NOMO-1 treated with DMSO at 0.1 percent for 48 hours (cell line): ENCODE results near the gene DOCK7.
"Not testable (repeated sequence)": the region's sequence is repeated elsewhere in the genome, so short reads cannot be mapped to it uniquely, and the experiment has no call there.

Experiments used
- DNase-seq: peaks from one replicate; lab custom pipeline; 2025; ENCODE audit not compliant: unreplicated experiment; lab: John Stamatoyannopoulos, UW

The DOCK7 gene

GRCh38 chr1:62698161-62698560 is 10.0 kb upstream of the DOCK7 start:
- DNase-seq: not testable (repeated sequence)

DNA sequence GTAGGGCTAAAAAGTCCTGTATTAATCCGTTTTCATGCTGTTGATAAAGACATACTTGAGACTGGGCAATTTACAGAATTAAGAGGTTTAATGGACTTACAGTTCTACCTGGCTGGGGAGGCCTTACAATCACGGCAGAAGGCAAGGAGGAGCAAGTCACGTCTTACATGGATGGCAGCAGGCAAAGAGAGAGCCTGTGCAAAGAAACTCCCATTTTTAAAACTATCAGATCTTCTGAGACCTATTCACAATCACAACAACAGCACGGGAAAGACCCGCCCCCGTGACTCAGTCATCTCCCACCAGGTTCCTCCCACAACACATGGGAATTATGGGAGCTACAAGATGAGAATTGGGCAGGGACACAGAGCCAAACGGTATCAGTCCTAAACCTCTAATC is 6.3 kb upstream of the DOCK7 start:
- DNase-seq: not testable (repeated sequence)

- no peak for DNase-seq
Measured at GRCh38 chr1:62693123-62693522, 4.9 kb upstream of the DOCK7 start.

DNA sequence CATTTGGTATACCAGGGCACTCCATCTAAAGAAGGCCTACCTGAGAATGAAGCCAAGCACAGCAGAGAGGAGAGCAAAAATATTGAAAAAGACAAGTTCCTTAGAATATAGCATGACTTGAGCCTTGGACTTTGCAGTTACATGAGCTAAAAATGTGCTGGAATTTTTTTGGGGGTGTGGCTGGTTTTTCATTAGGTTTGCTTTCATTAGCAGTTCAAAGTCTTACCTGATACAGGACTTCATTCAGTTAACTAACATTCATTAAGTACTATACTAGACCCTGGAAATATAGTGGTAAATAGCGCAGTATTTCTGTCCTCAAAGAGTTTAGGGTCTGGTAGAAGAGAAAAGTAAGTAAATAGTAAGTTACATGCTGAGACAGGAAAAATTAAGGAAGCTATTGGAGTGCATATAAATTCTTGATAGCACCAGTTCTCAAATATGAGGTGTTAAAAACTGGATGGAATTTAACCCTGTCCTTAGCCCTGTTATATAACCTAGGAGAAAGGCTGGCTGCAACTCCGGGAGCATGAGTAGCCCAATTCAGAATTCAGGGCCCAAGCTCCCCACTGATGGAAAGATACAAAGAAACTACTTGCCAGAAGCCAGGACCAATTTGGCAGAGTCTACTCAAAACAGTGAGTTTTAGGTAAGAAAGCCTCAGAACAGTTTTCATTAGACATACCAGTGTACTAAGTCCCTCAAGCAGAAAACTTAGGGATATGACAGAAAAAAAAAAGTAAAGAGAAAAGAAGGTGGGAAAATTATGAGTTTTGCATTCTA is 3.1 kb upstream of the DOCK7 start:
- no peak for DNase-seq

GRCh38 chr1:62689524-62689923 is 1.3 kb upstream of the DOCK7 start:
- DNase-seq: no peak

- DNase-seq: no peak
Measured at GRCh38 chr1:62688687-62689085, 500 bp upstream of the DOCK7 start.

GRCh38 chr1:62687421-62687902 is 724 bp downstream of the DOCK7 start:
- DNase-seq: peak; percentile 32

GRCh38 chr1:62686822-62687221 is 1.4 kb downstream of the DOCK7 start:
- DNase-seq: no peak

- no peak for DNase-seq
Measured at GRCh38 chr1:62685431-62685859, 2.7 kb downstream of the DOCK7 start.

- DNase-seq: no peak
Measured at GRCh38 chr1:62682531-62682930, 5.7 kb downstream of the DOCK7 start.

GRCh38 chr1:62680992-62681391 is 7.2 kb downstream of the DOCK7 start:
- not testable (repeated sequence) for DNase-seq

GRCh38 chr1:62677822-62678221 is 10.4 kb downstream of the DOCK7 start:
- not testable (repeated sequence) for DNase-seq

DNA sequence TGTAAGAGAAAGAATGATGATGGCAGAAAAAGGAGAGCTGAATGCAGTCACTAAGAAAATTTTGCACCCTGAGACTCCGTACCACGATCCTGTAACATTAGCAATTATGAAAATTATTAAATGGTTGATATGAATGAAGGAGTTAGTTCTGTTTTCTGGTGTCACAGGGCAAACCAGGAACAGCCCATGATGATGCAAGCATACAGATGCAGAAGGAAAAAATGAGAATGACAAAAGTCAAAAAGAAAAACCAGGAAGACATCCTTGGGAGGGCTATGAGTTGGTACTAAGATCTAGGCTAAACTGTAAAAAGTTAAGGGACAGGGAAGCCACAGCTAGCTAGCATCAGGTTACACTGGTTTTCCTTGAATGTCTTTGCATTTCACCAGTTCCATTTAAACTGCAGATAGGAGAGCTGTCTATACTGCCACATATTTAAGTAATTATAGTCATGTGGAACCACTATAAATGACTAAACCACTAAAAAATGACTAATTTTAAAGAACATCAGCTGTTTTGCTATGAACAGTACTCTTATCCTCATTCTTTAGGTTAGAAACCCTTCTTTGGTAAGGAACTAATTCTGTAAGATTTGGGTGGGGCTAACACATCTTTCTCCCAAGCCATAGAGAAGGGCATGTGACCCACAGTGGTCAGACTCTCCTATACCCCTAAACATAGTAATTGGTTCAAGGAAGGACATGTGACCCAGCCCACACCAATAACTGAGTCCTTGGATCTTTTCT is 11.4 kb downstream of the DOCK7 start:
- DNase-seq: peak; percentile 5

DNA sequence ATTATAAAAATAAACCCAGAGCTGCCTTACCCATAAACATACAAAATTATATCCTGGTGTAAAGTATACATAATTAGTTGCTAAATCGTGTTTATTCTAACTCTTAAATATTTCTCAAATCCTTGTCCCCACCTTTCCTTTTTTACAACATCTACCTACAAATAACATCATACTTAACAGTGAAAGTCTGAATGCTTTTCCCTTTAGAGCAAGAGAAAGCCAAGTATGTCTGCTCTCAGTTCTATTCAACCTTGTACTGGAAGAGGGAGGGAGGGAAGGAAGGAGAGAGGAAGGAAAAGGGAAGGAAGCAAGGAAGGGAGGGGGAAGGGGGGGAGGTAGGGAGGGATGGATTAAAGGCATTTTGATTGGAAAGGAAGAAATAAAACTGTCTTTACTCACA is 14.6 kb downstream of the DOCK7 start:
- DNase-seq: no peak

DNA sequence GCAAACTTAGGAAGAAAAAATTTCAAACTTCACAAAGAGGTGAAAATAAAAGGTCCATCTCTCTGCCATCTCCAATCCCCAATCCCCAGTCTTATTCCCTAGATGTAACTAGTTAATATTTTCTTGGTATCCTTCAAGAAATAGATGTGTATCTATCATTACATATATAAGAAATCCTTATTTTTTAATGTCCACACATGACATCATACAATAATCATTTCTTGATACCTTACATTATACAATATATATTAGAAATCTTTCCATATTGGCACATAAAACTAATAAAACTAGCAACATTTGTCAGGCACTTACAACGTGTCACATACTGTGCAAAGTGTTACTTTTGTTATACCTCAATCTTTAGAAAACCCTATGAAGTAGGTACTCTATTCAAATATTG is 16.2 kb downstream of the DOCK7 start:
- no peak for DNase-seq

GRCh38 chr1:62654744-62655143 is 33.4 kb downstream of the DOCK7 start:
- DNase-seq: no peak

GRCh38 chr1:62652387-62652786 is 35.8 kb downstream of the DOCK7 start:
- no peak for DNase-seq

DNA sequence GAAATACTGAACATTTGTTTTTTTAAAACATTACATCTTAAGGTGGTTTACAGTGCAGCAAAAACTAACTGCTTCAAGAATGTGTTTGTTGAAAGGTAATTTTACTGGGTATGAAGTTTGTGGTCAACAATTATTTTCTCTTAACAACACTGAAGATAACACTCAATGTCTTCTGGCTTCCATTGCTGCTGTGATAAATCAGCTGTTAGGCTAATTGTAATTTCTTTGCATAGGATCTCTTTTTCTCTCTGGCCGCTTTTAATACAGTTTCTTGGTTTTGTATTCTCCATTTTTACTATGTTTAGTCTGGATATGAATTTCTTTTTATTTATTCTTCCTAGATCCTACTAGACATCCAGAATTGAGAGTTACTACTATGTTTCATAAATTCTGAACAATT is 44.9 kb downstream of the DOCK7 start:
- DNase-seq: no peak

DNA sequence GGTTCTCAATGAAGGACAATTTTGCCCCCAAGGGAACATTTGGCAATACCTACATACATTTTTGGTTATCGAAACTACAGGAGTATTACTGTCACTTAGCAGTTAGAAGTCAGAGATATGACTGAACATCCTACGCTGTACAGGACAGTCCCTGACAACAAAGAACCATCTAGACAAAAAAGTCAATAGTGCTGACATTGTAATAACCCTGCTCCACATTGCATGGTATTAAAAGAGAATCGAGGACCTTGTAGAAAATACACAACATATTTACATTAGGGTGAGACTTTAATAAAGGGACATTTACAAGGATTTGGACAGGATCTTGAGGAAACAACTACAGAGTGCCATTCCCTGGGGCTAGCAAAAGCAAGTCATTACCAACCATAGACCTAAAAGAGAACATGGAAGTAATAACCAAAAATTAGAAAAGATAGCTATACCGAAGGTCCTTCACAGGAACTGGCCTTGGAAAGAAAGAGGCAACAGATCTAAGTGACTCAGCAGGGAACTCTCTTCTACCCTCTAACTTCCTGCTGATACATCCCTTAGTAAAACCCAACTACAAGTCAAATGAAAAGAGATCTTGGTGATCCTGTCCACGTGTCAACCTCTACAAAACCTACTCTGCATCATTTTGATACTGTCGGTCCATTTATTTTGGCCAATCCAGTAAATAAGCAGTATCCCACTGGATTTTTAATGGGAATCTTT is 50.6 kb downstream of the DOCK7 start:
- peak; percentile 0 for DNase-seq

DNA sequence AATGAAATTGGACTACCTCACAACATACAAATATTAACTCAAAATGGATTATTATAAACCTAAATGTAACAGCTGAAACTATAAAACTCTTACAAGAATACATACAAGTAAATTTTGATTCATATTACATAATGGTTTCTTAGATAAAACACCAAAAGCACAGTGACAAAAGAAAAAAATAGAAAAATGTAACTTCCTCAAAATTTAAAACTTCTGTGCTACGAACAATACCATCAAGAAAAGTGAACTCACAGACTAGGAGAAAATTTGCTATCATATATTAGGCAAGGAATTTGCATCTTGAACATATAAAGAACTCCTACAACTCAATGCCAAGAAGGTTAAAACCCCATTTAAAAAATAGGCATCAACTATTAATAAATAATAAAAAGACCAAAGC is 59.7 kb downstream of the DOCK7 start:
- DNase-seq: peak; percentile 14

DNA sequence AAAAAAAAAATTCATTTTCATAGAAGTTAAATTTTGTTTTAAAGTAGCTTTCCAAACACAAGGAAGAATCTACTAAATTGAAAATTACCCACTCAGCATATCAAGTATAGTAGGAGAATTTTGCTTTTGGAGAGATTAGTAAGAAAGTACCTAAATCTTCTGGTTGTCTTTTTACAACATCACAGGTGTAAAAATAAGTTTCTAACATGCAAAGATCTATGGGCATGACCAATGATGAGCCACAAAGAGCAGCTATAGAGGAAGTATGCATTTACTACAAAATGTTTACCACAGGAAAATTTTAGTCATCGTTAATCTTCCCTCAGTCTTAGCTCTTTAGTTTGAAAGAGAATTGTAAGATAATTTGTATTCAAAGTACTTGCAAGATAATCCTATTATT is 62.8 kb downstream of the DOCK7 start:
- DNase-seq: peak; percentile 55

- DNase-seq: peak; percentile 11
Measured at GRCh38 chr1:62621907-62622306, 66.3 kb downstream of the DOCK7 start.
